GM12878 (cell line): ENCODE results near the gene GNA14. TPM values are rescaled to one million over a fixed set of nuclear protein-coding genes. Genes with fewer than 3 reads are reported as not detected.

ENCODE experiments used
- ATAC-seq: fragments of 200-7000 bp; cut with Tn5 transposase; 3 replicates; pipeline ENCODE4 v1.9.1; 2020; ENCODE audit warnings: mild to moderate bottlenecking, moderate library complexity
- BruUV-seq: library from RNA; stranded (reverse); fragments of 400-500 nt; replicated peaks from 2 replicates; lab custom pipeline; 2021; lab: Mats Ljungman, UMichigan
- CTCF ChIA-PET: fragments of 300-600 bp; sonication (Branson Sonifier 250); formaldehyde crosslinking; extraction: SDS; loops from one replicate; lab custom pipeline; 2021; ENCODE audit warnings: inconsistent platforms; lab: Yijun Ruan, JAX
- POLR2A ChIA-PET: fragments of 350-600 bp; formaldehyde crosslinking; extraction: SDS; loops from one replicate; lab custom pipeline; 2021; ENCODE audit warnings: inconsistent platforms; lab: Charles Lee
- RAD21 ChIA-PET: fragments of 300-600 bp; sonication (Branson Sonifier 250); formaldehyde crosslinking; loops from one replicate; lab custom pipeline; 2023; ENCODE audit warnings: antibody characterized with exemption; ENCODE audit not compliant: unreplicated experiment; lab: Charles Lee
- SMC1A ChIA-PET: fragments of 300-600 bp; sonication (Branson Sonifier 250); formaldehyde crosslinking; loops from one replicate; lab custom pipeline; 2023; ENCODE audit not compliant: unreplicated experiment, uncharacterized antibody; lab: Charles Lee
- DNase-seq: peaks from one replicate; pipeline ENCODE4 v3.0.0-alpha.2; 2011; ENCODE audit warnings: low read depth, low spot score
- FAIRE-seq: peaks from 3 replicates; lab custom pipeline; 2011; peaks lifted over from hg19 to GRCh38; lab: Jason Lieb, UNC
- H2AFZ ChIP-seq: 2 replicates; pipeline ENCODE4 v1.6.0; 2011; ENCODE audit warnings: low read depth, low read length, control low read depth; ENCODE audit not compliant: control insufficient read depth
- H3K27ac ChIP-seq: 2 replicates; pipeline ENCODE4 v1.5.1; 2011; ENCODE audit warnings: control low read depth; ENCODE audit not compliant: control insufficient read depth, insufficient read depth
- H3K27me3 ChIP-seq, 2 experiments: replicated peaks in 1 of 2; 2 replicates each; pipeline versions ENCODE4 v1.6.0 to v1.6.1; 2011; ENCODE audit warnings: low read length in 1 of 2; ENCODE audit not compliant: control insufficient read depth in 2 of 2, insufficient read depth in 2 of 2
- H3K36me3 ChIP-seq, 2 experiments: 2 replicates each; pipeline ENCODE4 v1.5.1; 2011; ENCODE audit warnings: low read length in 1 of 2; ENCODE audit not compliant: control insufficient read depth in 2 of 2, insufficient read depth in 2 of 2
- H3K4me1 ChIP-seq: 2 replicates; pipeline ENCODE4 v1.6.1; 2011; ENCODE audit warnings: mild to moderate bottlenecking, low read length, moderate library complexity, mixed read lengths; ENCODE audit not compliant: control insufficient read depth, insufficient read depth
- H3K4me2 ChIP-seq: 2 replicates; pipeline ENCODE4 v1.6.0; 2011; ENCODE audit warnings: control low read depth; ENCODE audit not compliant: control insufficient read depth, insufficient read depth
- H3K4me3 ChIP-seq: fragments of 200-600 bp; sonication (generic); 2 replicates; pipeline ENCODE4 v1.5.1; 2016
- H3K79me2 ChIP-seq: 2 replicates; pipeline ENCODE4 v1.6.0; 2011; ENCODE audit warnings: low read length; ENCODE audit not compliant: control insufficient read depth, insufficient read depth
- H3K9ac ChIP-seq: 2 replicates; pipeline ENCODE4 v1.8.0; 2011; ENCODE audit warnings: low read length, control low read depth, mixed read lengths; ENCODE audit not compliant: control insufficient read depth, insufficient read depth
- H3K9me3 ChIP-seq: replicated peaks from 3 replicates; pipeline ENCODE4 v1.5.1; 2011; ENCODE audit warnings: mild to moderate bottlenecking, low read length; ENCODE audit not compliant: control insufficient read depth, insufficient read depth
- H4K20me1 ChIP-seq: 2 replicates; pipeline ENCODE4 v1.6.0; 2011; ENCODE audit not compliant: control insufficient read depth, insufficient read depth
- BACH1 ChIP-seq: fragments of 450-650 bp; IDR thresholded peaks from 2 replicates; pipeline ENCODE4 v1.6.1; 2017; ENCODE audit warnings: mild to moderate bottlenecking, borderline replicate concordance
- ESRRA ChIP-seq: IDR thresholded peaks from 2 replicates; pipeline ENCODE4 v1.6.1; 2012; ENCODE audit warnings: mild to moderate bottlenecking, low read length, improper control_type of control experiment
- FOXK2 ChIP-seq: fragments of 450-650 bp; IDR thresholded peaks from 2 replicates; pipeline ENCODE4 v1.6.1; 2017; ENCODE audit warnings: mild to moderate bottlenecking, moderate library complexity
- GATAD2B ChIP-seq: fragments of 450-650 bp; conservative IDR thresholded peaks from 2 replicates; pipeline ENCODE4 v1.6.1; 2017; ENCODE audit warnings: low read depth, mild to moderate bottlenecking, moderate library complexity
- NR2C2 ChIP-seq: IDR thresholded peaks from 2 replicates; pipeline ENCODE4 v1.6.1; 2011; ENCODE audit warnings: borderline replicate concordance, low read depth; ENCODE audit not compliant: control insufficient read depth, insufficient read length
- RFX5 ChIP-seq: IDR thresholded peaks from 2 replicates; pipeline ENCODE4 v1.6.1; 2011; ENCODE audit warnings: low read depth, low read length, improper control_type of control experiment
- RUNX3 ChIP-seq: IDR thresholded peaks from 2 replicates; pipeline ENCODE4 v1.6.1; 2012; ENCODE audit warnings: low read length, inconsistent platforms
- SRF ChIP-seq, 2 experiments: IDR thresholded peaks; 2 replicates each; pipeline ENCODE4 v1.6.1; 2011; ENCODE audit warnings: low read depth in 2 of 2, low read length in 2 of 2, mild to moderate bottlenecking in 1 of 2, moderate library complexity in 1 of 2
- SUPT20H ChIP-seq: IDR thresholded peaks from 2 replicates; pipeline ENCODE4 v1.6.1; 2011; ENCODE audit warnings: low read depth, mild to moderate bottlenecking, low read length, moderate library complexity, borderline replicate concordance; ENCODE audit not compliant: control insufficient read depth
- TCF3 ChIP-seq: IDR thresholded peaks from 2 replicates; pipeline ENCODE4 v1.6.1; 2012; ENCODE audit warnings: low read depth, mild to moderate bottlenecking, low read length, borderline replicate concordance; ENCODE audit not compliant: insufficient read depth
- WGBS: methylation state at CpG from one replicate; pipeline ENCODE4 v1.1.6; 2016; ENCODE audit warnings: low lambda C conversion rate; ENCODE audit not compliant: insufficient replicate concordance, insufficient coverage; ENCODE audit errors: missing lambda C conversion rate; 5-methylcytosine and 5-hydroxymethylcytosine counted together
- in situ Hi-C: fragments of 300-500 bp; cut with MboI; formaldehyde crosslinking; loops from 9 replicates; pipeline ENCODE4 v1.14.3; 2018; ENCODE audit warnings: mixed read lengths
- intact Hi-C: fragments of 100-400 bp; cut with micrococcal nuclease; formaldehyde crosslinking; loops from one replicate; pipeline ENCODE4 v1.14.2; 2022; ENCODE audit not compliant: unreplicated experiment
- polyA plus RNA-seq, 11 experiments: library from polyadenylated mRNA; depleted of rRNA in 4 of 11; unstranded in 6 of 11; stranded (reverse) in 5 of 11; fragments of >200 nt; fragmentation: Nextera tagmentation in 4 of 11; fragmentation: Illumina TruSeq in 1 of 11; extraction: Ambion mirVana in 4 of 11; extraction: Trizol in 1 of 11; gene quantifications; 1 replicate in 1 of 11; 2 replicates in 10 of 11; pipeline versions ENCODE4 v1.2.1 to v1.2.3, GENCODE V29; 2011 to 2016; ENCODE audit warnings: inconsistent platforms in 2 of 11, missing spikeins in 2 of 11, low read depth in 1 of 11
- total RNA-seq, 4 experiments: library from RNA; depleted of rRNA in 3 of 4; stranded (reverse); fragments of >200 nt in 3 of 4; fragmentation: Illumina TruSeq in 1 of 4; extraction: Trizol in 1 of 4; gene quantifications; 2 replicates each; pipeline versions ENCODE4 v1.2.1 to v1.2.3, GENCODE V29; 2013 to 2021
- TF ChIP-seq, protein P1 (sequence below): fragments of 450-650 bp; IDR thresholded peaks from 2 replicates; pipeline ENCODE4 v1.6.1; 2017; ENCODE audit warnings: mild to moderate bottlenecking, moderate library complexity
- TF ChIP-seq, protein P2 (sequence below): fragments of 450-650 bp; IDR thresholded peaks from 2 replicates; pipeline ENCODE4 v1.6.1; 2016; ENCODE audit warnings: mild to moderate bottlenecking
- TF ChIP-seq, protein P3 (sequence below): fragments of 450-650 bp; formaldehyde crosslinking; IDR thresholded peaks from 2 replicates; pipeline ENCODE4 v1.4.0; 2020; ENCODE audit warnings: mild to moderate bottlenecking, moderate library complexity
- TF ChIP-seq, protein P4 (sequence below): IDR thresholded peaks from 2 replicates; pipeline ENCODE4 v1.6.1; 2012; ENCODE audit warnings: low read depth, low read length, improper control_type of control experiment

Gene GNA14
- total and polyA plus RNA-seq, 10 of the 15 experiments (the other 5 are each of a cell fraction or from before 2014, with no cell fraction given), result 0.17 TPM; not detected in 9

DNA sequence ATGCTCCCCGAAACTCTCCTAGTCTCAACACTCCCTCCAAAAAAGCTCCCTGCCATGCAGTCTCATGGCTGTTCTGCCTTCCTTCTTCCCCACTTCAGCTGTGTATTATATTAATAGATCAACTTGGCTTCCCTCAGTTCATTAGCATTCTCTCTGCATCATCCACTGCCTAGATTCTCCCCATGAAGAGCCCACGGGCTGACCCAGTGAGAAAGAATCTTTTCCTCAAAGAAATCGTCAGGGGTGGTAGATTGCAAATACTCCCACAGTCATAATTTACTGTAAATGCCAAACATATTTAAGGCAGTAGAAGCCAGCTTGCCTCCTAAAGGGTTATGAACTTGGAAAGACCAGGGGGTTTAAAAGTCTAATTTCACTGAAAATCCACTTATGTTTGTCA, 33.5 kb downstream of the GNA14 start:
- H3K27me3 ChIP-seq, result no peaks in the 10 kb centered on the region
- ChIA-PET SMC1A (no interaction called here), CTCF (no interaction called here), POLR2A (no interaction called here), RAD21 (no interaction called here)
- no TSS peak for BruUV-seq
- ATAC-seq (no peak), DNase-seq (no peak), FAIRE-seq (no peak)
- H4K20me1 ChIP-seq, result no peaks in the 10 kb centered on the region
- no peaks in the 10 kb centered on the region for H3K79me2 ChIP-seq
- H3K9me3 ChIP-seq, result no peaks in the 10 kb centered on the region
- no peak overlapping the region for H3K9ac ChIP-seq
- 2% methylated on average over 3 of the region's 3 CpGs for WGBS
- H2AFZ ChIP-seq, result no peak overlapping the region
- intact Hi-C loops (no loop called here), in situ Hi-C loops (no loop called here)
- no peak overlapping the region for H3K4me3 ChIP-seq
- no peak overlapping the region for H3K27ac ChIP-seq
- no peaks in the 10 kb centered on the region for H3K4me1 ChIP-seq
- H3K4me2 ChIP-seq, result no peak overlapping the region
- H3K36me3 ChIP-seq, result no peaks in the 10 kb centered on the region
- TF ChIP-seq BACH1, result no peak
- no peak for TF ChIP-seq RUNX3
- TF ChIP-seq, protein P1, sequence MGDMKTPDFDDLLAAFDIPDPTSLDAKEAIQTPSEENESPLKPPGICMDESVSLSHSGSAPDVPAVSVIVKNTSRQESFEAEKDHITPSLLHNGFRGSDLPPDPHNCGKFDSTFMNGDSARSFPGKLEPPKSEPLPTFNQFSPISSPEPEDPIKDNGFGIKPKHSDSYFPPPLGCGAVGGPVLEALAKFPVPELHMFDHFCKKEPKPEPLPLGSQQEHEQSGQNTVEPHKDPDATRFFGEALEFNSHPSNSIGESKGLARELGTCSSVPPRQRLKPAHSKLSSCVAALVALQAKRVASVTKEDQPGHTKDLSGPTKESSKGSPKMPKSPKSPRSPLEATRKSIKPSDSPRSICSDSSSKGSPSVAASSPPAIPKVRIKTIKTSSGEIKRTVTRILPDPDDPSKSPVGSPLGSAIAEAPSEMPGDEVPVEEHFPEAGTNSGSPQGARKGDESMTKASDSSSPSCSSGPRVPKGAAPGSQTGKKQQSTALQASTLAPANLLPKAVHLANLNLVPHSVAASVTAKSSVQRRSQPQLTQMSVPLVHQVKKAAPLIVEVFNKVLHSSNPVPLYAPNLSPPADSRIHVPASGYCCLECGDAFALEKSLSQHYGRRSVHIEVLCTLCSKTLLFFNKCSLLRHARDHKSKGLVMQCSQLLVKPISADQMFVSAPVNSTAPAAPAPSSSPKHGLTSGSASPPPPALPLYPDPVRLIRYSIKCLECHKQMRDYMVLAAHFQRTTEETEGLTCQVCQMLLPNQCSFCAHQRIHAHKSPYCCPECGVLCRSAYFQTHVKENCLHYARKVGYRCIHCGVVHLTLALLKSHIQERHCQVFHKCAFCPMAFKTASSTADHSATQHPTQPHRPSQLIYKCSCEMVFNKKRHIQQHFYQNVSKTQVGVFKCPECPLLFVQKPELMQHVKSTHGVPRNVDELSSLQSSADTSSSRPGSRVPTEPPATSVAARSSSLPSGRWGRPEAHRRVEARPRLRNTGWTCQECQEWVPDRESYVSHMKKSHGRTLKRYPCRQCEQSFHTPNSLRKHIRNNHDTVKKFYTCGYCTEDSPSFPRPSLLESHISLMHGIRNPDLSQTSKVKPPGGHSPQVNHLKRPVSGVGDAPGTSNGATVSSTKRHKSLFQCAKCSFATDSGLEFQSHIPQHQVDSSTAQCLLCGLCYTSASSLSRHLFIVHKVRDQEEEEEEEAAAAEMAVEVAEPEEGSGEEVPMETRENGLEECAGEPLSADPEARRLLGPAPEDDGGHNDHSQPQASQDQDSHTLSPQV, result no peak
- TF ChIP-seq, protein P2, sequence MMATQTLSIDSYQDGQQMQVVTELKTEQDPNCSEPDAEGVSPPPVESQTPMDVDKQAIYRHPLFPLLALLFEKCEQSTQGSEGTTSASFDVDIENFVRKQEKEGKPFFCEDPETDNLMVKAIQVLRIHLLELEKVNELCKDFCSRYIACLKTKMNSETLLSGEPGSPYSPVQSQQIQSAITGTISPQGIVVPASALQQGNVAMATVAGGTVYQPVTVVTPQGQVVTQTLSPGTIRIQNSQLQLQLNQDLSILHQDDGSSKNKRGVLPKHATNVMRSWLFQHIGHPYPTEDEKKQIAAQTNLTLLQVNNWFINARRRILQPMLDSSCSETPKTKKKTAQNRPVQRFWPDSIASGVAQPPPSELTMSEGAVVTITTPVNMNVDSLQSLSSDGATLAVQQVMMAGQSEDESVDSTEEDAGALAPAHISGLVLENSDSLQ, result no peak
- no peak for TF ChIP-seq RFX5
- TF ChIP-seq SRF (IDR thresholded peaks at IDR 0.05; ENCODE audit: low read depth in 2 of 2, low read length in 2 of 2), result no peak
- no peak for TF ChIP-seq SUPT20H
- no peak for TF ChIP-seq GATAD2B
- TF ChIP-seq, protein P3, sequence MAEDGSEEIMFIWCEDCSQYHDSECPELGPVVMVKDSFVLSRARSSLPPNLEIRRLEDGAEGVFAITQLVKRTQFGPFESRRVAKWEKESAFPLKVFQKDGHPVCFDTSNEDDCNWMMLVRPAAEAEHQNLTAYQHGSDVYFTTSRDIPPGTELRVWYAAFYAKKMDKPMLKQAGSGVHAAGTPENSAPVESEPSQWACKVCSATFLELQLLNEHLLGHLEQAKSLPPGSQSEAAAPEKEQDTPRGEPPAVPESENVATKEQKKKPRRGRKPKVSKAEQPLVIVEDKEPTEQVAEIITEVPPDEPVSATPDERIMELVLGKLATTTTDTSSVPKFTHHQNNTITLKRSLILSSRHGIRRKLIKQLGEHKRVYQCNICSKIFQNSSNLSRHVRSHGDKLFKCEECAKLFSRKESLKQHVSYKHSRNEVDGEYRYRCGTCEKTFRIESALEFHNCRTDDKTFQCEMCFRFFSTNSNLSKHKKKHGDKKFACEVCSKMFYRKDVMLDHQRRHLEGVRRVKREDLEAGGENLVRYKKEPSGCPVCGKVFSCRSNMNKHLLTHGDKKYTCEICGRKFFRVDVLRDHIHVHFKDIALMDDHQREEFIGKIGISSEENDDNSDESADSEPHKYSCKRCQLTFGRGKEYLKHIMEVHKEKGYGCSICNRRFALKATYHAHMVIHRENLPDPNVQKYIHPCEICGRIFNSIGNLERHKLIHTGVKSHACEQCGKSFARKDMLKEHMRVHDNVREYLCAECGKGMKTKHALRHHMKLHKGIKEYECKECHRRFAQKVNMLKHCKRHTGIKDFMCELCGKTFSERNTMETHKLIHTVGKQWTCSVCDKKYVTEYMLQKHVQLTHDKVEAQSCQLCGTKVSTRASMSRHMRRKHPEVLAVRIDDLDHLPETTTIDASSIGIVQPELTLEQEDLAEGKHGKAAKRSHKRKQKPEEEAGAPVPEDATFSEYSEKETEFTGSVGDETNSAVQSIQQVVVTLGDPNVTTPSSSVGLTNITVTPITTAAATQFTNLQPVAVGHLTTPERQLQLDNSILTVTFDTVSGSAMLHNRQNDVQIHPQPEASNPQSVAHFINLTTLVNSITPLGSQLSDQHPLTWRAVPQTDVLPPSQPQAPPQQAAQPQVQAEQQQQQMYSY (CRISPR knock-in tag), result no peak
- TF ChIP-seq ESRRA, result no peak
- no peak for TF ChIP-seq NR2C2
- no peak for TF ChIP-seq FOXK2
- no peak for TF ChIP-seq TCF3
- TF ChIP-seq, protein P4, sequence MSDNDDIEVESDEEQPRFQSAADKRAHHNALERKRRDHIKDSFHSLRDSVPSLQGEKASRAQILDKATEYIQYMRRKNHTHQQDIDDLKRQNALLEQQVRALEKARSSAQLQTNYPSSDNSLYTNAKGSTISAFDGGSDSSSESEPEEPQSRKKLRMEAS, result no peak
